Esophagus squamous epithelium (tissue), 5 donors: ENCODE data around the gene MRPL16. TPM values are rescaled to one million over a fixed set of nuclear protein-coding genes. Genes with fewer than 3 reads are reported as not detected.
A peak's percentile ranks its signal among the peaks of the same experiment; 100 is the strongest.

Experiments
- DNase-seq: peaks from one replicate; lab custom pipeline; 2025; lab: John Stamatoyannopoulos, UW
- H3K27ac ChIP-seq, 4 donors: fragments of 200-600 bp; sonication (generic); one replicate each; pipeline ENCODE4 v1.5.1; 2016 to 2019; ENCODE audit warnings: mild to moderate bottlenecking in 1 of 4
- H3K27me3 ChIP-seq, 4 donors: fragments of 200-600 bp; sonication (generic); 1 replicate in 3 of 4; 2 replicates in 1 of 4; pipeline versions ENCODE4 v1.5.1 to v1.6.0; 2017 to 2021; ENCODE audit warnings: antibody characterized with exemption in 1 of 4
- H3K36me3 ChIP-seq, 3 donors: fragments of 200-600 bp; sonication (generic); one replicate each; pipeline ENCODE4 v1.5.1; 2016 to 2019
- H3K4me1 ChIP-seq, 3 donors: fragments of 200-600 bp; sonication (generic); one replicate each; pipeline ENCODE4 v1.5.1; 2017 to 2019
- H3K4me3 ChIP-seq, 4 donors: fragments of 200-600 bp; sonication (generic); 1 replicate in 3 of 4; 2 replicates in 1 of 4; pipeline ENCODE4 v1.5.1; 2016 to 2019; ENCODE audit warnings: mild to moderate bottlenecking in 2 of 4, moderate library complexity in 1 of 4
- H3K9me3 ChIP-seq, 3 donors: fragments of 200-600 bp; sonication (generic); one replicate each; pipeline ENCODE4 v1.5.1; 2016 to 2019
- CTCF ChIP-seq, 6 experiments: fragments of 450-650 bp in 4 of 6; fragments of 200-600 bp in 2 of 6; sonication (generic) in 2 of 6; IDR thresholded peaks; one replicate each; pipeline ENCODE4 v1.5.1; 2016 to 2019; ENCODE audit warnings: antibody characterized with exemption in 6 of 6, mild to moderate bottlenecking in 4 of 6, moderate library complexity in 4 of 6
- POLR2A ChIP-seq, 4 donors: fragments of 450-650 bp; IDR thresholded peaks; one replicate each; pipeline ENCODE4 v1.6.1; 2017; ENCODE audit warnings: antibody characterized with exemption in 4 of 4, mild to moderate bottlenecking in 4 of 4, moderate library complexity in 3 of 4
- WGBS, 2 donors: methylation state at CpG; one replicate each; pipeline ENCODE4 v1.1.5; 2018; 5-methylcytosine and 5-hydroxymethylcytosine counted together
- intact Hi-C: fragments of 100-400 bp; cut with DNase I; formaldehyde crosslinking; loops from one replicate; pipeline ENCODE4 v1.15.0; 2022
- total RNA-seq, 4 donors: library from RNA; depleted of rRNA; stranded (reverse); fragments of >200 nt; gene quantifications; one replicate each; pipeline ENCODE4 v1.1.0, GENCODE V29; 2016
- donor health status: DM: yes; HTN: yes; CAD: no.

Gene MRPL16
- total RNA-seq, 4 donors from 2014 or later: 31.4 to 41.6 (median 40.3) TPM

- DNase-seq: no peak
- Histone ChIP-seq H3K4me1 (peaks cover 3 to 35% (median 9%) of the 10 kb centered on the region in 3 donors), H3K4me3 (no peak overlapping the region), H3K27ac (no peak overlapping the region), H3K27me3 (no peaks in the 10 kb centered on the region), H3K9me3 (no peaks in the 10 kb centered on the region), H3K36me3 (peaks cover 6 to 19% (median 8%) of the 10 kb centered on the region in 3 donors)
- intact Hi-C loops: no loop called here
- TF ChIP-seq CTCF (IDR thresholded peaks at IDR 0.05) (no peak), POLR2A (IDR thresholded peaks at IDR 0.05) (no peak)
- WGBS, 2 donors: 87% methylated on average over 4 of the region's 4 CpGs
Observed at GRCh38 chr11:59769828-59770227, 40.8 kb downstream of the MRPL16 start.

- H3K4me1 ChIP-seq: peaks cover 3 to 41% (median 9%) of the 10 kb centered on the region in 3 donors
Observed at GRCh38 chr11:59769111-59769510, 41.5 kb downstream of the MRPL16 start.

GRCh38 chr11:59767225-59767611, 43.4 kb downstream of the MRPL16 start:
- Histone ChIP-seq H3K4me1 (peaks cover 3 to 41% (median 9%) of the 10 kb centered on the region in 3 donors), H3K36me3 (peaks cover 0 to 3% (median 0%) of the 10 kb centered on the region in 3 donors), H3K27me3 (no peaks in the 10 kb centered on the region), H3K9me3 (no peaks in the 10 kb centered on the region), H3K27ac (peak overlapping the region in 1 of 4 donors; percentile 7), H3K4me3 (no peak overlapping the region)
- intact Hi-C loops: no loop called here
- TF ChIP-seq CTCF (IDR thresholded peaks at IDR 0.05) (no peak), POLR2A (IDR thresholded peaks at IDR 0.05) (no peak)
- WGBS, 2 donors: 40 to 80% methylated on average over 1 of the region's 1 CpG
- no peak for DNase-seq

More at GRCh38 chr11:59769111-59769510, 41.5 kb downstream of the MRPL16 start:
- no peak for TF ChIP-seq POLR2A (IDR thresholded peaks at IDR 0.05)
- no peak for TF ChIP-seq CTCF (IDR thresholded peaks at IDR 0.05)
- no peak for DNase-seq
- Histone ChIP-seq H3K36me3 (peaks cover under 1 to 11% (median 7%) of the 10 kb centered on the region in 3 donors), H3K27ac (no peak overlapping the region), H3K4me3 (no peak overlapping the region), H3K27me3 (no peaks in the 10 kb centered on the region), H3K9me3 (no peaks in the 10 kb centered on the region)
- WGBS, 2 donors: 80 to 89% methylated on average over 4 to 7 of the region's 7 CpGs
- intact Hi-C loops: no loop called here

GRCh38 chr11:59766542-59767224, 43.9 kb downstream of the MRPL16 start:
- Histone ChIP-seq H3K36me3 (peaks cover 0 to 3% (median 0%) of the 10 kb centered on the region in 3 donors), H3K4me3 (no peak overlapping the region), H3K27me3 (no peaks in the 10 kb centered on the region), H3K9me3 (no peaks in the 10 kb centered on the region), H3K4me1 (peaks cover 1 to 36% (median 9%) of the 10 kb centered on the region in 3 donors), H3K27ac (peak overlapping the region in 1 of 4 donors; percentile 7)
- WGBS, 2 donors: 66 to 83% methylated on average over 6 of the region's 6 CpGs
- TF ChIP-seq CTCF (IDR thresholded peaks at IDR 0.05) (no peak), POLR2A (IDR thresholded peaks at IDR 0.05) (no peak)
- DNase-seq: no peak
- intact Hi-C loops: no loop called here

- H3K36me3 ChIP-seq: peaks cover 0 to 10% (median 0%) of the 10 kb centered on the region in 3 donors
- 70 to 86% methylated on average over 4 of the region's 4 CpGs for WGBS, 2 donors
- DNase-seq: no peak
- TF ChIP-seq POLR2A (IDR thresholded peaks at IDR 0.05) (no peak), CTCF (IDR thresholded peaks at IDR 0.05) (no peak)
- H3K9me3 ChIP-seq: no peaks in the 10 kb centered on the region
- H3K27me3 ChIP-seq: no peaks in the 10 kb centered on the region
- no peak overlapping the region for H3K4me3 ChIP-seq
- H3K4me1 ChIP-seq: peaks cover 0 to 27% (median 9%) of the 10 kb centered on the region in 3 donors
- H3K27ac ChIP-seq: peak overlapping the region in 3 of 4 donors; percentile 44 to 58 (median 49)
- intact Hi-C loops: no loop called here
Observed at GRCh38 chr11:59765068-59765735, 45.4 kb downstream of the MRPL16 start.
